NCI-H460 (cell line): Measurements from ENCODE around the gene TXLNB. TPM values are rescaled to one million over a fixed set of nuclear protein-coding genes. Genes with fewer than 3 reads are reported as not detected.
A peak's percentile ranks its signal among the peaks of the same experiment; 100 is the strongest.

ENCODE experiments used
- DNase-seq: peaks from one replicate; pipeline ENCODE4 v3.0.0-alpha.2; 2016; ENCODE audit warnings: low read depth; ENCODE audit errors: extremely low read depth
- total RNA-seq: library from RNA; depleted of rRNA; stranded (reverse); fragments of >200 nt; shearing (Covaris generic); gene quantifications from 2 replicates; pipeline ENCODE4 v1.2.3, GENCODE V29; 2014

The TXLNB gene
- total RNA-seq, 1 experiment from 2014 or later = not detected

DNA sequence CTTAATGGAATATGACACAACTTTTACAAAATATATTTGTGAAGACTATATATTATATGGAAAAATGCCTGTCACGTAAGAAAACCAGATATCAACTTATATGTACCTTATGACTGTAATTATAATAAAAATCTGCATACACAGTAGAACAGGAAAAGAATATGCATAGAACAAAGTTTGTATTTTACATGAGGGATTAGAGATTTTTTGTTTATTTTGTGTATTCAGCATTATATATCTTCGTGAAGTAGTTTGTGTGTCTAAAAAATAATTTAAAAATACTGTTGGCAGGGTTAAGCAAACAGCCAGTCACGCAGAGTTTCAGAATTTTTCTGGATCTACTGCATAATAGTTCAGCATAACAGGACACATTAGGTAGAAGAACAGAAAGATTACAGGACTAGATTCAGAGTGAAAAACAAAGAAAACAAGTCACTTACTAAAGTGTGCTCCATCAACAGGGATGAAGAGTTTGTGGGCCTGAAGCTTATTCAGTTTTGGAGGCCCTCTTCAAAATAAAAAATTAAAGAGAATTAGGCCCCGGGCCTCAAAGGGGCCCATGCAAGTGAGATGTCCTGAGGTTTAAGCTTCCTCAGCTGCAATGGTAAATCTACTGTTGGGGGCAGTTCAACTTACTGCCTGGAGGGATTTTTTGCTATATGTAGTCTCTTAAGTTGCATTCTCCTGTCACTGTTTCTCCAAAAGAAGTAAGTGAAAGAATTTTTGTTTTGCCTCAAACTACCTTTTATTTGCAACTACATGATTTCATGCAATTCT, 16.3 kb downstream of the TXLNB start:
- DNase-seq = no peak

DNA sequence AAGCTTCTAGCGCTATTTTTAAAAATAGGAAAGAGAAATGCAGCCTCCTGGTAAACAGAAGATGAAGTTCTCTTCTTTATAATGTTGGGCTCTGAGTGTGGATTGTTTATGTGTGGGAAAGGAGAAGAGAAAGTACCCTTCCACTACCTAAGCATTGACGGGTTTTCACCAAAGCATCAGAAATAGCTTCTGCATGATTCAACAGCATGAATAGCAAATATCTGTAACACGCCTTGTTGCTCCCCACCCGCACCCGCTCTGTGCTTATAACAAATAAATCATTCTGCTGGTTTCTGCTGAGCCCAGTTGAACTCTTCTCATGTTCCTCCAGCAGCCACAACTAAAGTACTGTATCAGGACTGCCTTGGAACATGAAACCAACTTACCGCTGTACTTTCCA, 20.7 kb downstream of the TXLNB start:
- DNase-seq = peak; percentile 28

DNA sequence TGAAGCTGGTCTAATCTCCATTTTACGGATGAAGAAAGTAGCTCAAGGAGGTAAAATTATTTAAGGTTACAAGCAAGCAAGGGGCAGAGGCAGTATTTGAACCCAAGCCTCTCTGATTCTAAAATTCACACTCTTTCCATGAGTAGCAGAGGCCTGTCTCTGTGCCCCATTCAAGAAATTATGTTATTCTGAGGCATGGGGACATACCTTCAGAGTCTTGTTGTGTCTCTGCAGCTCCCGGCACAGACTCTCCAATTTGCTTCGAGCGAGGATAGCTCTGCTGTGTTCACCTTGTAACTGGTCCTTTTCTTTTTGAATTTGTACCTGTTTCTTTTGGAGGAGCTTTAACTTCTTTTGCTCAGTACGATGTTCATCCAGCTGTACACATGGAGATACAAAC, 21.5 kb downstream of the TXLNB start:
- no peak for DNase-seq

DNA sequence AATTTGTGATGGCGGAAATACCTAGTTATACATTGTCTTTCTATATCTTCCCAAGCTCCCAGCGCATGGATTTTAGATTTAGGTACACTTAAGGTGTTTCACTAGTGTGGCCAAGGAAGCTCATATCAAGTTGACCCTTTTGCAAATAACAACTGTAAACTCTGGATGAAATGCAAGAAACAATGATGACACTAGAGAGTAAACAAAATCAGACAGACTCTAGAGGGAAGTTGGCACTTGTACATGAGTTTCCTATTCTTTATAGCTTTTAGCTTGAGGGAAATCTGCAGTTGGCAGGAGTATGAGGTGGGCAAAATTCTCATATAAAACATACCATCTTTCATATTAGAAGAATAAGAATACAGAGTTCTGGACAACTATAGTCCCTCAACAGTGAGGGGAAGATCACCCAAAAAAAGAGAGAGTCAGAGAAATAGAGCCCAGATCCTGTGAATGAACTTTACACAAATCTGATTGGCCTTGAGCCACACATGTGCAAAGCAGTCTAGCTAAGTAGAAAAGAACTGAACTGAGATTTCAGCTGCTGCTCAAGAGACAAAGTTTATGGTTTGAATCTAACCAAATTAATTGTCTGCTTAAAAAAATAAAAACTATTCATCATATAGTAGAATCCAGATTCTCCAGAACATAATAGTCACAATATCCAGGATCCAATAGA, 26.1 kb downstream of the TXLNB start:
- no peak for DNase-seq

DNA sequence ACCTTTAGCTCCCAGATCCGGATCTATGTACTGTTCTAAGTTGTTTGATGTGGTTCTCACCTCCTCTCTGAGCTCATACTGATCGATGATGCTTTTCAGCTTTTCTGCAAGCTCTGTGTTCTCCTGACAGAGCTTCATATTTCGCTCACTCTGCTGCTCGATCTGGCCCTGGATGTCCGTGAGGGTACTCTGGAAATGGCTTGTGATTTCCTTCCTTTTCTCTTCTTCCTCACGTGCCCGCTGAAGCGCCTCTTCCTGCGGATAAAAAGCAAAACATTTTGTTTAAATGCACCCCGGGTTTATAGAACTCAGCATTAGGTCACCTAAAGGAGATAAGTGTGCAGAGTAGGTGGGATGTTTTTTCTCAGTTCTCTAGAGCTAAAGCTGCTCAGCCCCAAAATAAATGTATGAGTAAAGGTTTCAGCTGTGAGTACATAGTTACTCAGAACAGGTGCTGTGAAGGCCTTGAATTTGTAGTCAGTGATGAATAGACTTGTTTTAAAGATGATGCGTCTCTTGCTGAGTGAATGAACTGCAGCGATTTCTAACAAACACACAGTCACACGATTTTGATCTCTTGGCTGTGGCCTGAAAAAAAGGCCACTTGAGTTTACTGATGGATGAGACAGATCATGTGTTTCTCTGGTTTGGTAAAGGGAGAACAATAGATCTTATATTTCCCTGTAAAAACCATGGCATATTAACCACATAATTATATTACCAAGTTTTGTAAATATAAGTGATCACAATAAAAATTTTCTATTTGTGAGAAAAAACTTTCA, 29.1 kb downstream of the TXLNB start:
- no peak for DNase-seq

DNA sequence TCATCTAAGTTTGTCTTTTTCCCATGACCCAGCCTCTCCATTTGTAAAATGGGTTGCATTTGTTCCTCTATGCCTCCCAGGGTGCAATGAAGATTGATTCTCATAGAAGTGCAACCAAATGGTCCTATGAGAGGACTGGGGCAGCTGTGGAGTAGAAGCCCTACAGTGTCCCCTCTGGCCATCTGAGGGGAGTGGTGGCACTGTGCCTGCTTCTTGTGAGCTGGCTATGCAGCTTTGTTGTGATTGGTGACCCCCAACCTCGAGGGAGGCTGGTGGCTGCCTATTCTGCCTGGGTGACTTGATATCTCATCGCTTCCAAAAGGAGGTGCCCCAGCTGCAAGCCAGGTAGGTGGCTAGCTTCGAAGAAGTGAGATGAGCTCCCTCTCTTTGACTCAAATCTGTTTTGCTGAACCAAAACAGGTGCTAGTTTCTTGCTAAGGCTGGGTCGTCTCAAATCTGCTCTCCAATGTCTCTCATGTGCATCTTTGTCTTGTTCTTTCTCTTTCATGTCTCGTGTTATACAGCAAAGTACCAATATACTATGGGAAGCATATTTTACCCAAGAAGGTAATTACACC, 33.9 kb downstream of the TXLNB start:
- no peak for DNase-seq

DNA sequence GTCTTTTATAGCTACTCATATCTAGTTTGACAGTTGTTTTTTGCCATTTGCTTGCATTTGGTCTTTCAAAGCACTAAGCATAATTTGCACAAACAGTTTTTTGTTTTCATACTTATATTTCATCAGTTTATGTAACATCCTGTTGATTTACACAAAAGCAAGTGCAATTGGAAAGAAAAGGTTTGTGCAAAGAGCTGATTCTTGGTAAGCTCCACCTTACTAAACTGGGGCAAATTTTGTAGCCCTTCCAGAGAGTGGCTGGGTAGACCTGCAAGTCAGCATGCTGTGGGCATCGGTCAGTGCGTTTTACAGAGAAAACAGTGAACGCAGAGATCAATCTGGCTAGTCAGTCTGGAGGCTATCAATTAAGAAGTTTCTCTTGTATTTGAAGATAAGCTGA, 34.5 kb downstream of the TXLNB start:
- DNase-seq = no peak

DNA sequence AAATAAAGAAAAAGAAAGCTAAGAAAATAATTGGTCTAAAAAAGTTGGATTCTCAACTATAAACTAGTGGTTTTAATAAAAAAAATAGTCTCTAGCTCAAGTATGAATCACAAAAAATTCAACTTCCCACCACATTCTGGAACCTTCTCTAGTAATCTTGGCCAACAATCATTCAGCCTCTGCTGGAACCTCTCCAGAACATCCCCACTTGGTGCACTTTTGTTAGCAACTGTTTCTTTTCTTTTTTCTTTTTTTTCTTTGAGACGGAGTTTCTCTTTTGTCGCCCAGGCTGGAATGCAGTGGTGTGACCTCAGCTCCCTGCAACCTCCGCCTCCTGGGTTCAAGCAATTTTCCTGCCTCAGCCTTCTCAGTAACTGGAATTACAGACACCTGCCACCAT, 35.7 kb downstream of the TXLNB start:
- no peak for DNase-seq

DNA sequence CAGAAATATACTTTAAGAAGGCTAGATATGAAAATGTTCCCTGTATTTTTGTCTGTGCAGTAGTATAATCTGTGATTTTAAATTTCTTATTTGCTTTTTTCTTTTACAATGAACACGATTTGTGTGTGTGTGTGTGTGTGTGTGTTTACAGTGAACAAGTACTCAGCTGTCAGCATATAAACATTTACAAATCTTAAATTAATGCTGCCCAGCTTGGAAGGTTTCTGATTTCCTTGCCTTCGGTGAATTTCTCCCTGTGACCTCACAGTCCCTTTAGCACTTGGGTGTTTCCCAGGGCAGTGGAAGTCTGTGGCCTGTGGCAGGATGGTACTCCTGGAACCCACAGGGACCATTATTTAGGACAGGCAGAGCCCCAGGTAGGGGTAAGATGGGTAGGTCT, 37.6 kb downstream of the TXLNB start:
- no peak for DNase-seq

DNA sequence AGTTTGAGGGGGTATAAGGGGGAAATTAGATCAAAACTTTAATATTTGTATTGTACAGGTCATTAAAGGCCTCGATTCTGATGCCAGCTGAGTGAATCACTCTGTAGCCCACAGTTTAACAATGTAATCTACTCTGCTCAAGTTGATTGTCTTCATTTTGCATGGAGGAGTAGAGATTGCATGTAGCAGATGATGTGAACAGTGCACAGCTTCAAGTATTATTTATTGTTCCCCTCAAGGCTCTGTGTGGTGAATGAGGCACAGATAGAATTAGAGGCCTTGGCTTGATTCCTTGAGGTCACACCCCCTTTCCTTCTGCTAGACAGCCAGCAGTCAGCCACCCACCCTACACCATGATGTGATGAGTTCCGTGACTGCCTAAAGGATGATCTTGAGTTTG, 38.1 kb downstream of the TXLNB start:
- no peak for DNase-seq

DNA sequence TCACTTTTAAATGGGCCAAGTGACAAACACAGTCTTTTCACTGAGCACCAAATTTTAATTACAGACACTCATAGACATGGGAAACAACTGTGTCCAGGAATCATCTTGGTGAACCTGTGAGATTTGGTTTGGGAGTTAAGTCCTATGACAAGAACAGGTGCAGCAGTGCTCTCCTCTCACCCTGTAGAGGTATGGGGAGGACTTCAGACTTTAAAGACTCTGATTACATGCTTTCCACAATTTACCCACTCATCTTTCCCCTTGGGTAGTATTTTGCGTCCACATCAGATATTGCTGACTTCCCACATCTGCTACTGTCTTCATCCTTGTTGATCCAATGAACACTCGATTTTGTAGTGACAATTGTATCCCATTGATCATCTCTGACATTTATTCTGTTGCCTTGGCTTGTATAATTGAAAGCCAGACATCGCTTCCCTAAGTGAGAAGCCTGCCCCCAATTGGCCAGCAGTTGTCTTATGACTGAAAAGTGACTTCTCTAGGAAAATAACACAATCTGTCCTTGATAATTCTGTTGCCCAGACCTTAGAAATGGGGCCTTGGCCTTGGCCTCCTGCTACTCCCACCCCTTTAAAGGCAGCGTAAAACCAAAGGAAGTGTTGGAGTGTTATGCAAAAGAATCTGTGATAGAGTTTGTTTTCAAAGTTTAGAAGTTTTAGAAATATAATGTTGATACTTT, 40.0 kb downstream of the TXLNB start:
- no peak for DNase-seq

DNA sequence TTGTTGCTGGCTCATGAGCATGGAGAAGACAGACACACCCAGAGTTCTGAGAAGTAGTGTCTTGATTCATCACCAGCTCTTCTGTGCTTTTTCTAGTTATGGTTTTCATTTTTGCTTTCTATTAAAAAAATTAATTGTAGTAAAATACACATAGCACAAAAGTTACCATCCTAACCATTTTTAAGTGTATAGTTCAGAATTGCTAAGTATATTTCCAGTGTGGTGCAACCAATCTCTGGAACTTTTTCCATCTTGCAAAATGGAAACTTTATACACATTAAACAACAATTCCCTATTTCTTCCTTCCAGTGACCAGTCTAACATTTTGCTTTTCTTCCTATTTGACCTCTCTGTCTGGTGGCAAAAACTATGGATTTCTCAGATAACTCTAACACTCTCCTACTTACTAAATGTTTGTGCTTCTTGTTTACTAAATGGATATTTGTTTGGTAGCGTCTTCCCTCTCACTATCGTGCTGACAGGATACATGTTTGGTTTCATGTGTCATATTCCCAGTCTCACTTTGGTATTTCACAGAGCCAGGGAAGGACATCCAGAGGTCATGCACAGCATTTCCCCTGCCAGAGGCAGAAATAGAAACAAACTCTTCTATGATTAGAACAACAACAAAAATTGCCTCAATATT, 40.6 kb downstream of the TXLNB start:
- no peak for DNase-seq

DNA sequence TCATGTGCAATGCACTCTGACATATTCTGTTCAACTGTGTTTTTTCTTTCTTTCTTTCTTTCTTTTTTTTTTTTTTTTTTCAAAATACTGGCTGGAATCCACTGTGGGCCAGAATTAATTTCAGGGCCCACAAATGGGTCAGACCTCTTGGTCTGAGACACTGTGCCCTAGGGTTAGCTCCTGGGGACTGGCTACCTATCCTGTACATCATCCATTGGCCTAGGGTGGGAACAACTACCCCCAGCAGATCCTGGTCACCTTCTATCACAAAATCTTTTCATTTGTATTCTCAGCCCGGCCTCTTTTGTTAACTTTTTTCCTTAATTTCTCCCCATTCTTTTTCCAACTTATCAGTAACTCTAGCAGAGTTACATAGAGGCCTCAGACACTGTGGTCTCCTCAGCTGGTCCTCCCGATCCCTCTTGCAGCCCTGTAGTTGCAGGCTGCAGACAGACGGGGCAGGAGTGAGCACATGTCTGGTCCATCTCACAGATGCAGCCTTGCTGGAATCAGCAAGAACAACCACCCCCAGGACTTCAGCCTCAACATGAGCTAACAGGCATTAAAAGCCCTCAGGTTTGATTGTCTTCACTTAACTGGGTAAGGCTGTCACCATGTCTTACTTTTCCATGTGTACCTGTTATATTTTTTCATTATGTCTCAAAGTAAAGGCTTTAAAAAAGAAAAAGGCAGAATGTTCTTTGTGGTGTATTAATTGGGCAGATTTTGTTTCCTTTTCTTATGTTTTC, 41.3 kb downstream of the TXLNB start:
- peak; percentile 49 for DNase-seq

DNA sequence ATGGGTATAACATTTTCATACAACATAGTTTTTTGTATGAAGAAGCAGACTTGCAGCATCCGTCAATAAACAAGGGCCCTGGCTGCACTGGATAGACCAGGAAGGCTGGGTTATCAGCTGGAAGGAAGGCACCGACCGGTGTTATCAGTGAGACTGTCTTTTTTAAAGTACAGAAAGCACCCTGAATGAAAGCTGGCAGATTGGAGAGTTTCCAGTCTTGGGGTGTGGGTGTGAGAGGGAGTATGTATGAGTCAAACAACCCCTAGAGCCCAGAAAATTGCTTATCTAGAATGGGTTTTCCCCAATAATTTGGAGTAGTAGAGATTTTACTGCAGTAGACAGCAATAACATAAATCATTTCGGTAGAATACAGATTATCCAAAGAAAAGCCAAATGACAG, 42.4 kb downstream of the TXLNB start:
- DNase-seq = no peak

DNA sequence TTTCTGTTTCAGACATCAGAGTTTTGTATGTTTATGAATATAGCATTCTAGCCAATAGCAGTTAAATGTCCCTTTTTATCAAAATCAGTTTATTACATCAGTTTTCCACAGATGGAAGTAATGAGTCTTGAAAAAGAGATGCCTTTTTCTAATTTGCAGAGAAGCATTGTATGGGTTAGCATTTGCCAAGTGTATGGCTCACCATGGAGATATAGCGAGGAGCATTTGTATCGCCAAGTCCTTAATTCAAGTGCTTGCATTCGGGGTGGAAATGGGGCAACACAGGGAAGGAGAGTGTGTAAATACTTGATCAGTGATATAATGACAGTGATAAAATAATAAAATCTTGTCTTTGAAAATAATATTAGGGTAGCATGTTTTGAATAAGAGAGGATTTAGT, 42.9 kb downstream of the TXLNB start:
- DNase-seq = no peak

DNA sequence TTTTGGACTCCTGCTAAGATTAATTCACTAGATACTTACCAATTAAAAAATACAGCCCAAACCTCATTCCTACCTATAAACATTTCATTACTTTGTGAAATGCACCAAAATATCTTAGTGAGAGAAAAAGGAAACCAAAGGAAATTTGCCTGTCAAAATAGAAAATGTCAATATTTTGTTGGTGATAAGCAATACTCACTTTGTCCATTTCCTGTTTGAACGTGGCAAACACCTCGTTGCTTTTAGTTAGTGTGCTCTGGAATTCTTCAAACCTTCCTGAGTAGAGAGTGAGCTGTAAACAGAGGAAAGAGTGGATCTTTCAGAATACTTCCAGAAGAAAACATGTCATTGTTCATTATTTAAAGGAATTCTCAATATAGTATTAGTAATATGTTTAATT, 44.2 kb downstream of the TXLNB start:
- DNase-seq = no peak

DNA sequence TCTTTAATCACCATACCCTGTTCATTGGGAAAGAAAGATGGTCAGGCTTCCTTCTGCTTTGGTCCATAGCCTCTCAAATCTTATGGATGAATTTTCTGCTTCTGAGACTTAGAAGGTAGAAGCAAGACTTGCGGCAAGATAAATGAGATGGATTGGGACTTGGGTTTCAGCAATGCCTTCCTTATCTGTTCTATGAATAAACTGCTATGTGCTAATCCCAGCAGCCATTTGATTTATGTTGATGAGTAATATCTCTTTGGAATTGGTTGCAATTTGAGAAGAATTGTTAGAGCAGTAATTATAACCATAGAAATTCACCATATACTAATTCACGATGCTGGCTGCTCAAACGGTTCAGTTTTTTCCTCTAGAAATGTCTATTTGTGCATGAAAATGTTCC, 48.3 kb downstream of the TXLNB start:
- no peak for DNase-seq

DNA sequence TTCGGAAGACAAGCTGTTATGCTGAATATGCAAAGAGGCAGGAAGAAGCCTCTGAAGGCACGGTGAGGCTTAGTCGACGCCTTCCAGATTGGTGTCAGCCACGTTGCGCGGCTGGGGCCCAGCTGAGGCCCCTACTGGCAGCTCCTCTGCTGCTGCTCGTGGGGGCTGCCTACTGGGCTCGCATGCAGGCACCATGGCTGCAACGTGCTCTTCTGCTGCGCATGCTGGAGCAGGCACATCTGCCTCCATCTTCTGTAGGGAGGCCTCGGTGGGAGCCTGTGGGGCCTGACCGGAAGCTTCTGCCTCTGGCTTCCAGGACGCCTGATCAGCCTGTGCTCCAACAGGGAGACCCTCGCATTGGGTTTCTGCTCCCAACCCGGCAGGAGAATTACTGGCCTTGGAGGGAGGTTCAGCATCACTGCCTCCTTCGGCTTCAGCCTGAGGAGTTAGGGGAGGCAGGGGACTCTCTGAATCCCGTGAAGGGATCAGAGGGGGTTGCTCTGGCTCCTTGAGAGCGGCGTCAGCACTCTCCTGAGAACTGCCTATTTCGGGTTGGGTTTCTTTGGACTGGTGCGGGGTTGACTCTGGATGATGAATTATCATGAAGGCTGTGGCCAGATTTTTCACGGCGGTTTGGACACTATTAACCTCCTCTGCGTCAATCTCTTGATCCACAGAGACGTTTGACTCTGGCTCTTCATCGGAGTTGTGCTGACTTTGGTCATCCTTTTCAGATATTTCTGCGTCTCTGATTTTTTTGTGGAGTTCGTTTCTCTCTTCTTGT, 49.1 kb downstream of the TXLNB start:
- no peak for DNase-seq
